ENCODE measurements around the gene CTSO.
"Not testable (repeated sequence)": the region's sequence is repeated elsewhere in the genome, so short reads cannot be mapped to it uniquely, and the experiment has no call there.

CTSO gene

DNA sequence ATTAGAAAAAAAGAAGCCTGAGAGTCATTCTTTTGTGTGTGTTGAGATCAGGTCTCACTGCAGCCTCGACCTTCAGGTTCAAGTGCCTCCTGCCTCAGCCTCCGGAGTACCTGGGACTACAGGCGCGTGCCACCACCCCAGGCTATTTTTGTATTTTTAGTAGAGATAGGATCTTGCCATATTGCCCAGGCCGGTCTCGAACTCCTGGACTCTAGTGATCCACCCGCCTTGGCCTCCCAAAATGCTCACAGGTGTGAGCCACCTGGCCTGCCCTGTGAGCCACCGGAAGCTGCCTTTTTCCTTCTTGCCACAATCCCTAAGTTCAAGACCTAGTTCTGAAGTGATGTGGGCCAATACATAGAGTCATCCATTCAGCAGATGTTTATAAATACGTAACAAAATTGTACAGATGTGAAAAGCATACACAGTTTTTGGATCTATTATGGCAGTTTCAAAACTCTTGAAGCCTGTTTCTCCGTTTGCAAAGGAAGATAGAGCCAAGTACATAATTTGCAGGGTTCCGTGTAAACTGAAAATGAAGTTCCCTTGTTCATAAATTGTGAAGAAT, 536 bp upstream of the CTSO start:
- DNase-seq: no peak

DNA sequence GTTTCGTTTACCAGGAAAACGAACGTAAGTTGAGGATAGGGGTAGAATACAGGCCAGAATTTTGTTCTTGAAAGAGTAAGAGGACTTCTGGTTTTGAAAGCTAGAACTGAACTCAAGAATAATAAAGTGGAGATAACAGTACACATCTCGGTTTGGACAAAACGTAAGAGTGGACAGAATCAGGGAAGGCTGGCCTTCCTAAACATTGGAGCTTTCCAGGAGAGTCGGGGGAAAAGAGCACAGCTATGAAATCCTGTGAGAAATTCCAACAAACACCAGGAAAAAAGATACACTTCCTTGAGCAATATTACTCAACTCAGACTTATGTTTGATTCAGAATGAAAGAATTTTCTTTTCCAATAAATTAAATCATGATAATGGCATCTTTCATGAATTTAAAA, 1.2 kb downstream of the CTSO start:
- no peak for DNase-seq

DNA sequence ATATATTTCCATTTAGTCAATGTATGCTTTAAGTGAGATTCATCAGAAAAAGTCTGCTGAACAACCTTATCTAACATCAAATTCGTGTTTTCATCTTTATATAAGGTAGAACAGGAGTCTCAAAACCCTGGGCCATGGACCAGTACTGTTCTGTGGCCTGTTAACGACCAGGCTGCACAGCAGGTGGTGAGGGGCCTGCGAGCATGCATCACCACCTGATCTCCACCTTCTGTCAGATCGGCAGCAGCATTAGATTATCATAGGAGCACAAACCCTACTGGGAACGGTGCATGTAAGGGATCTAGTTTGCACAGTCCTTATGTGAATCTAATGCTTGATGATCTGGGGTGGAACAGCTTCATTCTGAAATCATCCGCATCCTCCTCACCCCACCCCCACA, 3.2 kb downstream of the CTSO start:
- DNase-seq: no peak

DNA sequence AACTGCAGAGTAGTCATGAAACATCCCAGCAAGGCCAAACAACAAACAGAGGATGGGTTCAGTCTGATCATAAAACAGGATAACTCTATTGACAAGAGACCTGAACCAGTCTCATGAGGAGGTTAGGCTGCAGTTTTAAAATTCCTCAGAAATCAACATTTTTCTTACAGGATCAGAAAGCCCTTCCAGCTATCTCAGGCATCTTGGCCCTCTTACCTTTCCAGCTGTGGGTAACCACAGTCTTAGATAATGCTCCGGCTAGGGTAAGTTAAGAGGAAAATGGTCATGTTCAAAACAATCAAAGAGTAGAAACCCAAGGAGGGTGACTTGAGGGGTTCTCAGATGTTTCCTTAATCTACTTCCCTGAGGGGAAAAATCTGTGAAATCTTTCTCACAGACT, 5.1 kb downstream of the CTSO start:
- DNase-seq: no peak

DNA sequence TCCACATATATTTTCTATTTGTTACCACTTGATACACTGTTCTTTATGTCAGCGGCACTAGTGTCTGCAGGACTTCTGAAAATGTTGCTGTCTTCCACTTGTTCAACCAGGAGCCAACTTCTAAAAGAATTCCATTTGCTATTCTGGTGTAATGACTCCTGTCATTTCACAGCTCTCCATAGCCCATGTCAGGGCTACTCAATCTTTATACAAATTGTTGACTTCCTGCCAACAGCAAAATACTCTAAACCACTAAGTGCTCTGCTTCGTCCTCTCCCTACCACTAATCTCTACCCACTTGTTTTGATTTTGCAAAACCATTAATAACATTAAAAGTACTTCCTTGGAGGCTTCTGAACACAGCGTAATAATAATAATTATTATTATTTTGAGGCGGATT, 7.2 kb downstream of the CTSO start:
- DNase-seq: no peak

DNA sequence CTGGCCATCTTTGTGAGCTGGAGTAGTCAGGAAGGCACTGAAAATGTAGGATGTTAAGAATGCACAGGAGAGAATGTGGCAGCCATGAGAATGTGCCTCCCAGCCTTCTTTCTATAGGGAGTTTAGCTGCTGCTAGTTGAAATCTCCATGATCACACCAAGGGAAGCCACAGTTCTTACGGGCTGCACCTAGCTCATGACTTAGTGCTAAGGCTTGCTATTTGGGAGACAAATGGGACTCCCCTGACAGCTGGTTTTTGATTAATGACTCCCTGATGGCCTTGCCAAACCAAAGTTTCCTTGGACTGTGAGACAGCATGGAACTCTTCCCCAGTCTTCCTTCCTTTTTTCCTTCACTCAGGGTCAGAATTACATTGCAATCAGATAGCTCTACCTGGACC, 9.2 kb downstream of the CTSO start:
- DNase-seq: no peak

DNA sequence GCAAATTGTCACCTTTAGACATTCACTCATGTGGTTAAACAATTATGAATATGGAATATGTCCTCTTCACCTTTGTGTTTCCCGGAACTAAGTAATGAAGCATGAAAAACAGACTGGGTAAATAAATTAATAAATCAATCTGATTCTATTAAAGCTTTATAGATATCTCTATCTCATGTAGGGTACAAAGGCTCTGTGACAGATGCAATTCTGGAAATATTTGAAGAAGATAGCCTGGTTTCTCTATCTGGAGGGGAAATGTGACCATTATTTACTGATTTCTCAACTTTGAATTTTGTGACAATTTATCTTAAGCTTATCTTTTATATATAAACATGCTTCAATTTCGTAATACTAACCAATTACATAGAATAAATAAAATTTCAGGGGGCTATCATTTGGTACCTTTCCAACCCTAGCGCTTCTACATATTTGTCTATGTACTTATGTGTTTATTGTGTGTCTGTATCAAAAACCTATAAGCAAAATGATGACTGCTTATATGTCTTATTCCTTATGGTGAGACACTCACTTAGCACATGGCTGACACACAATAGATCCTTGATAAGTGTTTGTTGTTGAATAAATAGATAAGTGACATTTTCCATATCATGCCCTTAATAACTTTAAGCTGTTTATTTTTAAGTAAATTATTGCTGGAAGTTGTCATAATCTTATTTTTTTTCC, 9.9 kb downstream of the CTSO start:
- no peak for DNase-seq

DNA sequence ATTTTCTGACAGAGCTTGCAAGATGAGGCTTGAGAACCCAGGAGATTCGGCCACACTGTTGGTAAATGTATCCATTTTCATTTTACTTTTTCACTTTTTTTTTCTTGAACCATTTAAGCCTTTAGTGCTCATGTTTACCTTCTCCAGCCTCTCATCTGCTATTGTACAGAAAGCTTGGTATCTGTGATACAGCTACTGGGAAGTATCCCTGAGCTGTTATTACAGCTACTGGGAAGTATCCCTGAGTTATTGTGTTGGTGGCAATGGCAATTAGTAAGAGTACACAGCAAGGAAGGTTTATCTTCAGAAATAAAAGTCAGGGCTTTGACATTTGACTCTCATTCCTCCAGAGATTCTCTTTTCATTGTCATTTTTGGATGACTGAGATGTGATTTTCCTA, 11.8 kb downstream of the CTSO start:
- DNase-seq: no peak

DNA sequence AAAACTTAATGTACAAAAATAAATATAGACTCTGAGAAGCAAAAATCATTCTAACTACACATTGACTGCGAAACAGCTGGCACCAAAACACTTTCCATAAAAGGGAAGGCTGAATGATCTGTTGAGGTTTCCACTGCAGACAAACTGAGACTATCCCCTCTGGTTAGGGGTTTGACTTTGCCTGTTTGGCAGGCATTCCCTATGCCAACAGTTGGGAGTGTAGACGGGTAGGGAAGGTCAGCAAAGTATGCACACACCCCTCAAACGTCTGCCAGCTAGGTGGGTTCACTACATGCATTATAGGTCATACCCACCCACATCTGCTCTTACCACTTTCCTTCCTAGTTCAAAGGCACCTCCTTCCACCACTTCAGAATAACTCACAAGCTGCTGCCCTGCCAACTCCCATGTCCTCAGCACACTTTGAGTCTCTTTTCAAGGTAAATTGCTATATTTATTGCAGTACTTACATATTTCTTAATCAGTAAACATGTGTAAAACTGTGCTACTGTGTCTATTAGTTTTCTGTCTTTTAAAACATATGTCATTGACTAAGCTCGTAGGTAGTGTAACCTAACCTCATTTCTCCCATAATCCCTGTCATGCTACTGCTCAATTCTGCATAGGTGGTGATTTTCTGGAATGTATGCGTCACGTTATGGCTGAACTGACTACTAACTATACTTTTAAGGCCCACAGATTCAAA, 12.4 kb downstream of the CTSO start:
- no peak for DNase-seq

DNA sequence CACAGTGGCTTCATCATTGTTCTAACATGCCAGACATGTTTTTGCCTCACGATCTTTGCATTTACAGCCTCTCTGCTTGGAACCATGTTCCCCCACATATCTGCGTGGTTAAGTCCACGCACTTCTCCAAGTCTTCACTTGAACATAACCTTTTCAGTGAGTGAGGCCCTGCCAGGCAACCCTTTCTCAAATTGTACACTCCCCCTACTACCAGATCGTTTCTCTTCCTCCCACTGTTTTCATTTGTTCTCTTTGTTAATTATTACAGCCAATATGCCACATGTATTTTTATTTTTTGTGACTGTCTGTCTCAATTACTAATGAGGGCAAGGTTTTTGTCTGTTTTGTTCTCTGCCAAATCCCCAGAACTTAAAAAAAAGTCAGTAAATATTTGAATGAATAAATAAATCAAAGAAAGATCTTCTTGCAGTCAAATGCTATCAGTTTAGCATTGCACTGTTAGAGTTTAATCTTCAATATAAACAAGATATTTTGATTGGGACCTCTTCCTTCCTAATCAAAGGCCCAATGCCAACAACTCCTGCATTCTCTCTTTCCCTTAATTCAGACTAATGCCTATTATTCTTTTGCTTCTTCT, 18.2 kb downstream of the CTSO start:
- DNase-seq: no peak

DNA sequence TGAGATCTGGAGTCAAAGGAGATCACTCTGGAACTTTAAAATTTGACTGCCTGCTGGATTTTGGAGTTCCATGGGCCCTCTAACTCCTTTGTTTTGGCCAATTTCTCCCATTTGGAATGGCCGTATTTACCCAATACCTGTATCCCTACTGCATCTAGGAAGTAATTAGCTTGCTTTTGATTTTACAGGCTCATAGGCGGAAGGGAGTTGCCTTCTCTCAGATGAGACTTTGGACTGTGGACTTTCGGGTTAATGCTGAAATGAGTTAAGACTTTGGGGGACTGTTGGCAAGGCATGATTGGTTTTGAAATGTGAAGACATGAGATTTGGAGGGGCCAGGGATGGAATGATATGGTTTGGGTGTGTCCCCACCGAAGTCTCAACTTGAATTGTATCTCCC, 19.0 kb downstream of the CTSO start:
- DNase-seq: not testable (repeated sequence)

DNA sequence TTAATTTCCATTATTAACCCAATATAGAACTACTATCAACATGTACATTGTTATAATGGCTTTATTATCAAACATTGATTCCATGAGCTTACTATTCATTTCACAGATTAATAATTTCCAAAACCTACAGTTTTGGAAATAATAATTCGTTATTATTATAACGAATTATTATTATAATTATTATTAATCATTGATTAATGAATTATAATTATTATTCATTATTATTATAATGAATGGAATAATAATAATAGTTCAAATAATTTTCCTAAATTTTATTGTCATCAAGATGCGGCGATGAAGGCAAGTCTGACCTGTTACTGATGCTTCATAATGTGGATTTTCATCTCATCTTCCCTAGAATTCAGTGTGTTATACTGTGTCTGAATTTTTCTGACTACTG, 22.0 kb downstream of the CTSO start:
- DNase-seq: no peak

DNA sequence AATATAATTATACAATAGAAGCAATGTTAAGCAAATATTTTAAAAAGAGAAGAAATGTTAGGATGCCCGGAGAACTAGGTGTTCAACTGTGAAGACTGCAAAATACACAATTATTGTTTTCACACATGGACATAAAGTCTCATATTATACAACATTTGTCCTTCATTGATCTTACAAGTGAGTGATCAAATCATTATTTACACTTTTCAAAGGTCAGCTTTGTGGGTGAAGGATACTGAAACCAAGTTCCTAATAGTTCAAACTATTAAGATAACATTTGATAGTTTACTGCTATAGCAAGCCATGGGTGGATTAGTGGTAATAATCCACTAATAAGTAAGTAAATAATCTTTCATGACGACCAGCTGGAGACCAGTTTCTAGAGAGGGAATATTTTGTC, 23.3 kb downstream of the CTSO start:
- no peak for DNase-seq

DNA sequence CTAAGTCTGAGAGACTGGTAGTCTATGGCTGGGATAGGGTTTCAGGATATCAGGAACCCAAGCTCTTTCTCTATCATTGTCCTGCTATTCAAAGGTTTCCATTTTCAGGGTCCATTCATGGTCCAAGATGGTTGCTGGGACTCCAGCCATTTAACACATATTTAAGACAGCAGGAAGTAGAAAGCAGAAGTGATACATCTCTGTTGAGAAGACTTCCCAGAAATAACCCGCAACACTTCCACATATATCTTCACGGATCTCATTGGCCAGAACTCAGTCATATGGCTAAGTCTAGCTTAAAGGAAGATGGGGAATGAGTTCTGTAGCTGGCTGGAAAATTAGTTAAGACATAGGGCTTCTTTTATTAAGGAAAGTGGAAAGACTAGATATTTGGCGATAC, 23.8 kb downstream of the CTSO start:
- DNase-seq: no peak

DNA sequence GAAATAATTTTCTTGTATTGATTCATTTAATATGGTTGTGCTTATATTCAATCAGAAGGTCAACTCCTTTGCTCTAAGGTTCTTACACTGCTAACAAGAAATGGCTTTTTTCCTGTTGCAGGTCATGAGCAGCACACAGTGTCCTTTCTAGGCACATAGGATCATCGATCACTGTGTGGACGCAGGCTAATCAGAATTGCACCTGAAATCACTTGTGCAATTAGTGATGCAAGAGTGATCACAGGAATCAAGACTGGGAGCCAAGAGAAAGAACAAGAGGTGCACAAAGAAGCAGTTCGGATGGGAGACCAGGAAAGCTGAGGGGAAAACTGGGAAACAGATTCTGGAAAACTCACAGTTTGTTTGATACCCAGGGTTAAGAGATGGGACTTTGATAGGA, 29.0 kb downstream of the CTSO start:
- no peak for DNase-seq

DNA sequence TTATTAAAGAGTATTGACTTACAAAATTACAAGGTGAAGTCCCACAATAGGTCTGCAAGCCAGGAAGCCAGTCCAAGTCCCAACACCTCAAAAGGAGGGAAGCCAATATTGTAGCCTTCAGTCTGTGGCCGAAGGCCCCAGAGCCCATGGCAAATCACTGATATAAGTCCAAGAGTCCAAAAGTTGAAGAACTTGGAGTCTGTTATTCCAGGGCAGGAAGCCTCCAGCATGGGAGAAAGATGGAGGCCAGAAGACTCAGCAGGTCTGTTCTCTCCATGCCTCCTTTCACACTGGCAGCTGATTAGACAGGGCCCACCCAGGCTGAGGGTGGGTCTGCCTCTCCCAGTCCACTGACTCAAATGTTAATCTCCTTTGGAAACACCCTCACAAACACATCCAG, 32.1 kb downstream of the CTSO start:
- DNase-seq: no peak

DNA sequence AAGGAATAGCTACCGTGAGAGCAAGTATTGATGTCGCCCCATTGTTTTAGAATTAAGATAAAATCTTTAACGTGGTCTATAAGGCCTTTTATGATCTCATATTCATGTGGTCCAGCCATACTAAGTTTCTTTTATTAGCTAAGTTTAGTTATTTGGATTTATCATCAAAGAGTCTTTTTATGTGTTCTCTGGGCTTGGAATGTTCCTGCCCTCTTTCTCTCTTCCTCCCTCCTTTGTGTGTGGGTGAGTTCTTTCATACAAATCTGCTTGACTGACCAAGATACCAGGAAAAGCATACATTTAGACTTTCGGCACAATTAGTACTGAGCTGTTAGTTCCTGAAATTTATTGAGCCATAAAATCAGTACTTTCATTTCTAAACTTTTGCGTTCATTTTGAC, 38.9 kb downstream of the CTSO start:
- DNase-seq: no peak

DNA sequence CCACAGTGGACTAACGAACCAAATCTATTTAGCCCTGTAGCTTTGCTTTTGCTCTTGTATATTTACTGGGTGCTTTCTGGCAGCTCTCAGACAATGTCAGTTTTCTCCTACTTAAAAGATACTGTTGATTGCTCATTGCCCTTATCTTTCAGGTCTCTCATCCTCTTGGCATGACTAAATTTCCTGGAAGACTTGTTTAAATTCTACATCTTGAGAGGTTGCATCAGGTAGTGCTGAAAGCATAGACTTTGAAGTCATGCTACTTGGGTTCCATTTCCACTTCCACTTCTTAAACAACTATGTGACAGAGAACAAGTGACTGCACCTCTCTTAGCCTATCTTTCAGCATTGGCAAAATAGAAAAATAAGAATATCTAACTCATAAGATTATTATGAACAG, 41.8 kb downstream of the CTSO start:
- no peak for DNase-seq

DNA sequence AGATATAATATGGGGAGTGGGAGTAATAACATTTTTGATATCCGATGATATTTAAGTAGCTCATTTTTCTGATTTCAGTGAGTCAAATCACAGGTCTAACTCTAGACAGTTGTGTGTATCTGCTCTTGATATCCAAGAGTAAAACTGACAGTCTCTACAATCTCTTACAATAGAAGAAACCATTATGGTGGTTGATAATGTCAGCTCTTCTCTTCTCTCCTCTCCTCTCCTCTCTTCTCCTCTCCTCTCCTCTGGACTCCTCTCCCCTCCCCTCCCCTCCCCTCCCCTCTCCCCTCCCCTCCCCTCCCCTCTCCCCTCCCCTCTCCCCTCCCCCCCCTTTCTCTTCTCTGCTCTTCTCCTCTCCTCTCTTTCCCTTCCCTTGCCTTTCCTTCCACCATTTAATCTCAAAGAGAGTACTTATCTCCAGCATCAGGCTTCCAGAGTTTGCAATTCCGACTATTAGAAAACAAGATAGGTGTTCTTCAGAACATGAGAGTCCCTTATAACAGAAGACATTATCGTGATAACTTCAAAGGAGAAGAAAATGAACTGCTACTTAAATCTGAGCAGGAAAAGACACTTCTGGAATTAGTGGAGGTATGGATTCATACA, 43.9 kb downstream of the CTSO start:
- no peak for DNase-seq

DNA sequence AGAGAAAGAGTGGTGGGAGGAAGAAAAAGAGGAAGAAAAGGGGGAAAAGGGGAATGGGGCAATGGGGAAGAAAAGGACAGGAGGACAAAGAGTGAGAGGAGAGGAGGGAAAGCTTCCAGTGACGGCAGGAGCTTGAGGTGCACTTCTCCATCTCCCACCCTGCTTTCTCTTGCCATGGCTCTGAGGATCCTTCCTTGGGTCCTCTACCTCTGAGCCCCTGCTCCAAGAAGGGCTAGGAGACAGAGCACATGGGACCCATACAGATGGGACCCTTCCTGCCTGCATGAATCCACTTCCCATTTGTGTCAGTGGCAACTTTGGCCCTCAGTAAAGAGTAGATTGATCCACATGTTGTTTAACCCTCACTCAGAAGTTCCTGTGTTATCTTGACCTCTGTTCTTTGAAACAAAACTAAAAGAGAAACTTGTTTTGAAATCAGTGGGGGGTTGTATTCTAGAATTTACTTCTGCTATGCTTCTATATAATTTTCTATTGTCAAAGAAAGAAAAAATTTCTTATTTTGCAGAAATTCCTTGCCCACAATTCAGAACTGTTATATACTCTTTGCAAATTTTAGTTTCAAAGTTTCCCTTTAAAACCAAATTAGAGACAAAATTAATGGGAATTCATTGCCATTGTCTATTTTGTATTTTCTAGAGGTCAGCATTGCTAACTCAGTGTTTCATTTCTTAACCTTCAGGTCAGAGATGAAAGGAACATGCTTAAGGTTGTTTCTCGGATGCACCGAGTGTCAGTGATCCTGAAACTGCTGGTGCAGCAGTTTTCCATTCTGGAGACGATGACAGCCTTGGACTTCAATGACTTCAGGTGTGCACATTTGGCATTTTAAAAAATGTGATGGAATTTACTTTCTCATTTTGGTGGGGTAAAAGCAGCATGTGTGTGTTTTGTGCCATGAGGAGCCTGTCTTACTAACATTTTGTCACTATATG, 45.2 kb downstream of the CTSO start:
- DNase-seq: no peak

DNA sequence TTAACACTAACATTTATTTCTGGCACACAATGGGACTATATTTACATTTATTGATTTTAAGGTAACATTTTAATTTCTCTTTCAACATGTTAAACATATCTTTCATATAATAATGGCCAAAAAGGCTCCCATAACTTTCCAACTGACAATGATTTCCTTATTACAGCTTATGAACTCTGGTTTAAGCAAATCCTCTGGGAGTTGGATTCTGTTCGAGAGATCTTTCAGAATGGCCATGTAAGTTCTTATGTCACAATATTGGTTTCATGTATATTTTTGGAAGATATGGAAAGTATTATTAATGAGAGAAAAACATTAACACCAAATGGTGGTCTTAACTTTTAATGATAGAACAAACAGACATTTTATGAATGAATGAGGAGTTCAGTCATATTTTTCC, 46.1 kb downstream of the CTSO start:
- no peak for DNase-seq

DNA sequence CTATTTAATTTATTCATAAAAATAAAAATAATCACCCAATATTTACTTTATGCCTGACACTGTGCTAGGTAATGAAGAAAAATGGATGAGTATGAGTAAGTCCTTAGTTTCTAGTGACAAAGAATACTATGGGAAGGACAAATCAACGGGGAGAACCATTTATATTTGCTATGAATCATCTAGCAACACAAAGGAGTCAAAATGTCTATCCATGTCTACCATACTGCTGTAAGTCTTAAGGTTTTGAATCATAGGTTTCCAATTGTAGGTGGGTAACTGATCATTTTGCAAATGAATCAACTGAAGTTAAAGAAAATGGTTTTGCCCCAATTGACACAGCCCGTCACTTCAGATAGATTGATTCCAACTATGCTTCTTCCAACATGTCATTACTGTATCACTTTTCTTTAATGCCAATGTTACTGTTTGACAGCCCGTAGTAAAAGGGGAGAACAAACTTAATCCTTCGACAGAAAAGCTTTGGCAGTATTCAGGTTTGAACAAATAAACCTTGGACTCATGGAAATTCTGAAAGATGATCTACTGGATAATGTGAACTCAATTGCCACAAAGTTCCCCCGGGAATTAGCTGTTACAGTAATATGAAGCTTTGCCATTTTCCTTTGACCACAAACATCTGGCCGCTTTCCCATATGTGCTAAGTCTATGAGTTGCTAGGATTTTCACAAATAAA, 47.0 kb downstream of the CTSO start:
- DNase-seq: no peak

Measured in activated gamma-delta T cell treated with Interleukin-2 at 50 U/mL for 16 hours (primary cell).